ENCODE data around the gene ABHD17A.
A peak's percentile ranks its signal among the peaks of the same experiment; 100 is the strongest.

The ABHD17A gene

DNA sequence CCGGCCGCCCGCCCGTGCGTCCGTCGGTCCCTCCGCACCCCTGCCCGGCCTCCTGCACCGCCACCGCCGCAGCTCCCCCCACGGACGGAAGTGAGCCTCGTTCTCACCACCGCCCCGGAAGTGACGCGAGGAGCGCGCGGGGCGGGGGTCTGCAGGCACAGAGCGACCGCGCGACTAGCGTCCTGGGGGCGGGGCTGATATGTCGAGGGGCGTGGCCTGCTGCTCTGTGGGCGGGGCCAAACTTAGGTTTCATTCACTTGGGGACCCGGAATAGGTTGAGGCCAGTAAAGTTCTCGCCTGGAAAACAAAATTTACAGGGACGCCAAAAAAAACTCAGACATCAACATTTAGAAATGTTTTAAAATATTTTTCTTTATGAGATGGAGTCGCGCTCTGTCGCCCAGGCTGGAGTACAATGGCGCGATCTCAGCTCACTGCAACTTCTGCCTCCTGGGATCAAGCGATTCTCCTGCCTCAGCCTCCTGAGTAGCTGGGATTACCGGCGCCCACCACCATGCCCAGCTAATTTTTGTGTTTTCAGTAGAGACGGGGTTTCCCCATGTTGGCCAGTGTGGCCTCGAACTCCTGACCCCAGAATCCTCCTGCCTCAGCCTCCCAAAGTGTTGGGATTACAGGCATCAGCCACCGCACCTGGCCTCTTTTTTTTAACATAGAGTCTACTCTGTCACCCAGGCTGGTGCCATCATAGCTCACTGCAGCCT is at the start of gene ABHD17A:
Gene ABHD17A, minus strand, starts transcription at position 99 of the 722 bp plus-strand sequence. CDS start 3,930 bp downstream, outside the sequence.
- peak; percentile 39 to 95 (median 88) for DNase-seq

DNA sequence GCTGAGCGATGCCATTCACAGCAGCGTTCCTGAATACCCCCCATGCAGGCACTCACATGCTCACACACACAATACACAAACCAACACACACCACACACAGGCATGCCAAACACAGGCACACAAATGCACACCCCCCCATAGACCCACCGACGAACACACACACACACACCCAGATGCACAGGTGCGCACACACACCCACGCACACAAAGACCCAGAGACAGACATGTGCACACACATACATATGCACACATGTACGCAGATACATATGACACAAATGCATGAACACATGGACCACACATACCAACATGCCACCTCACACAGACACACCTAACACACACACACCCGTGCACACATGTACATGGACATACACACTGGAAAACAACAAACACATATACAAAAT is 48.6 kb upstream of the ABHD17A start:
- DNase-seq: no peak

GRCh38 chr19:1933244-1933643 is 47.9 kb upstream of the ABHD17A start:
- DNase-seq: no peak

DNA sequence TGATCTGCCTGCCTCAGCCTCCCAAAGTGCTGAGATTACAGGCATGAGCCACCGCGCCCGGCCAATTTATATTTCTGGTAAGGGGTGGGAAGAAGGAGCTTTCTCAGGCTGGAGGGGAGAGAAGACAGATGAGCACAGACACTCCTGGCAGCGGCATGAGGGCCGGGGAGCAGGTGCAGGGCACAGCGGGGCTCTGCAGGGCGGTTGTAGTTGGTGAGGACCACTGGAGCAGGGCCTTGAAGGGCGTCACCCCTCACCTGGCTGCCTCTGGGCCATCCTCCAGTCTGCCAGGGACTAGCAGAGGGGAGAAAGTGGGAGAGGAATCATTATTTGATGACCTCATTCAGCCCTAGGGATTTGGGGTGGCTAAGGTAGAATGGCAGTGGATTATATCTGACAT is 47.1 kb upstream of the ABHD17A start:
- DNase-seq: no peak

DNA sequence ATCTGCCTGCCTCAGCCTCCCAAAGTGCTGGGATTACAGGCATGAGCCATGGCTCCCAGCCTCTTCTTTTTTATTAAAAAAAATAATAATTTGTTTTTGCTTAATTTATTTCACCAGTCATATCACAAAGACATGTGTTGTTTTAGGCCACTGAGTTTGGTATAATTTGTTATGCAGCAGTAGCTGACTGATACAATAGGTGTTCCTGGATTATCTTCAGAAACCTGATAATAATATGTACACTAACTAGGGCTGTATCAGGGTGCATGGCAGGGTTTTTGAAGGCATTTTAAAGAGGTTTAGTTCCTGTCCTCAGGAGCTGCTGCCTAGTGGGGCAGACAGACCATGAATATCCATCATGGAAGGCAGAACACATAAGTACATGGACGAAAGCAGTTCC is 46.1 kb upstream of the ABHD17A start:
- no peak for DNase-seq

- peak in 52 of 58 donors; percentile 7 to 81 (median 42) for DNase-seq
These were observed 43.9 kb upstream of the ABHD17A start for GRCh38 chr19:1929021-1929742.

GRCh38 chr19:1925544-1925943 is 40.2 kb upstream of the ABHD17A start:
- DNase-seq: no peak

DNA sequence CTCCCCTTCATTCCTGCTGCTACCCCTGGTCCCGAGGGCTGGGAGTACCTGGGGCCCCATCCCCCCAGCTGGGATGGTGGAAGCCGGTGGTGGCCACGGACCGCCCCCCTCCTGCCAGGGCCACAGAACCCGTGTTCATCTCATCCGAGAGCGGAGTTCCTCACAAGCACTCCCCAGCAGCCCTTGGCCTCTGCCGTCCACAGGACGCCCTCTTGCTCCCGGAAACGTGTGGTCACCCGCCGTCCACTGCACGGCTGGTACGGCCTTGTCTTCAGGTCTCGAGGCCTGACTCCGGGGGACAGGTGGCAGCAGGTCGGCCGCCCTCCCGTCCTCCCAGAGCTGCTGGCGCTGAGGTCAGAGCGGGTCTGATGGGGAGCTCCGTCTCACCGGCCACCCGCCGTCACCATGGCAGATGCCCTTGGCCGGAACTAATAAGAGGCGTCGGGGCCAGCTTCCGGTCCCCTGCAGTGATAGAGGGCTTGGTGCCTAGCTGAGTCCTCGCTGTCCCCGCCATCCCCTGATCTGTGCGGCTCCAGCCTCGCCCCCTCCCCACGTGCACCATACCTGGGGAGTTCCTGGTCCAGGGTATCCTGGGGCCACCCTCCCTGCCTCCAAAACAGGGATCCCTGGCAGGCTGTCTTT is 39.1 kb upstream of the ABHD17A start:
- peak in 1 of 58 donors; percentile 55 for DNase-seq

DNA sequence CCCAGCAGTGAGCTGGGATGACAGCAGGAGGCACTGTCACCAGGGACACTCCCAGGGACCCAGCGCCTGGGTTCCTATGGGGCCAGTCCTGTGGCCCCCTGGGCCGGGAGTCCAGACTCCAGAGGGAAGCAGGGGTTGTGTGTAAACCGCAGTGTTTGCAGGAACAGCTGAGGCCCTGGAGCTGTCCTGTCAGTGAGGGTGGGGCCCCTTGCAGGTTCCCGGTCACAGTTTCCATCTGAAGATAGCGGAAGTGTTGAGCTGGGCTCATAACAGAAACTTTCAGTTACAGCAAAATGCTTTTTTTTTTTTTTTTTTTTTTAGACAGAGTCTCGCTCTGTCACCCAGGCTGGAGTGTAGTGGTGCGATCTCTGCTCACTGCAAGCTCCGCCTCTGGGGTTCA is 38.0 kb upstream of the ABHD17A start:
- DNase-seq: no peak

DNA sequence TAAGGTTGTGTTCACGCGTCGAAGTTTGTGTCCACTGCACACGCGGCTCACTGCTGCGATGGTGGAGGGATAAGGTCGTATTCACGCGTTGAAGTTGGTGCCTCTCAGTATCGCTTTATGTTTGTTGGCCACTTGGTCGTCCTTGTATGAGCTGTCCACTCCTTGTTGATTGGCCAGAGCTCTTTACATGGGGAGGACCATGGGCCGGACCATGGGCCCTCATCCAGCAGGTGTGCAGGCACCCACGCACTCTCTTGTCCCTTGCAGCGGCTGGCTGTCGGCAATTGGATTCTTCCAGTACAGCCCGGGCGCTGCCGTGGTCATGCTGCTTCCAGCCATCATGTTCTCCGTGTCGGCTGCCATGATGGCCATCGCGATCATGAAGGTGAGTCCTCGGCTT is 37.5 kb upstream of the ABHD17A start:
- no peak for DNase-seq

DNA sequence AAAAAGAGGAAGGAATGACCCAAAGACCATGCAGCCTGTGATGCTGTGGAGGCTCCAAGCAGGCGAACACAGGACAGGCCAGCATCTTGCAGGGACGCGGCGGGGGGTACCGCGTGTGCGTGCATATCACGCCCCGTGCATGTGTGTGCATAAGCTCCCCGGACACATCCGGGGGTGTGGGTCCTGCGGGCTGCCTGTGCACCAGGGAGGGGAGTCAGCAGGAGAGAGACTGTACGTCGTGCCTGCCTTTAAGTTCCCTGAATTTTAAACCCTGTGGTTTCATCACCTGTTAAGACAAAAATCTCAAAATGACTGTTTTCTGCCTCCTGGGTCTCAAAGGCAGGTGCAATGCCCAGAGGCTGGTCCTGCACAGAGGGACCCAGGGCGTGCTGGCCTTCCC is 36.5 kb upstream of the ABHD17A start:
- no peak for DNase-seq

DNA sequence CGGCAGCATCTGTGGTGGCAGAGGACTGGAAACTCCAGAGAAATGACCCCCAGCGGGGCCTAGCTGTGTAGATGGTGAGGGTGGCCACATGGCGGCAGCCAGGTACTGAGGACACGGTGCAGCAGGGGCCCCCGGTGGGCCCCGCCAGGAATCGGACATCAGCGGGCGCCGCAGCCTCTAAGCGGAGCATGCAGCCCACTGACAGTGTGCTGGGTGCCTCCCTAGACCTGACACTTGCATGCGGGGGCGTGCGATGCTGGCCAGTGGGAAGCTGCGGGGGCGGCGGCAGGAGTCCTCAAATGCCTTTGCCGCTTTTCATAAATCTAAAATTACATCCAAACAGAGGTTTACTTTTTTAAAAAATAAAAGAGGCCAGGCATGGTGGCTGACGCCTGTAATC is 36.0 kb upstream of the ABHD17A start:
- DNase-seq: no peak

DNA sequence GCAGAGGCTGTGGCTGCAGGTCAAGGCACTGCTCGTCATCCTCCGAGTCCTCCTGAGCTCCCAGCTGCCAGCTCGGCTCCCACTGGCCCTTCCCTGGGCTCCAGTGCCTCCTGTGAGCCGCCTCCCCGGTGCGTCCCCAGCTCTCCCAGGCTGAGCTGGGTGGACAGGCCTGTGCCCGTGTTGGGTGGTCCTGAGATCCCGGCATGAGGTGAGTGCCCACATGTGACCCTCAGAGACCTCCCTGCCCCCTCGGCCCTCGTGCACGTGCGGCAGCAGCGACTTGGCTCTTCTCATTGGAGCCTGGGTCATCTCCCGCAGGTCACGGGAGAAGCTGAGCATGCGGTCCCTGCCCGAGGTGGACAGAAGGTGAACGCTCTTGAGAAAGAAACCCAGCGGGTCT is 35.3 kb upstream of the ABHD17A start:
- DNase-seq: no peak

GRCh38 chr19:1918975-1919374 is 33.7 kb upstream of the ABHD17A start:
- DNase-seq: no peak

DNA sequence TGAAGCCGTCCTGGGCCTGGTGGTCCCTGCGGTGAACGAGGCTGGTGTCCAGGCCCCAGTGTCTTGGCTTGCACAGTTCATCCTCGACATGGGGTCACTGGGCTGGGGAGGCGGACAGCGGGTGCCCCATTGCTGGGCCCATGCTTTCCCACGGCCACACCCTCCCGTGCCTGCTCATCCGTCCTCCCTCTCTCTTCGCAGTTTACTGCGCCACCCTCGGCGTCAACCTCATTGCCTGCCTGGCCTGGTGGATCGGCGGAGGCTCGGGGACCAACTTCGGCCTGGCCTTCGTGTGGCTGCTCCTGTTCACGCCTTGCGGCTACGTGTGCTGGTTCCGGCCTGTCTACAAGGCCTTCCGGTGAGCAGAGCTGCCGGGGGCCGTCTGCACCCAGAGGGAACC is 32.6 kb upstream of the ABHD17A start:
- DNase-seq: no peak

DNA sequence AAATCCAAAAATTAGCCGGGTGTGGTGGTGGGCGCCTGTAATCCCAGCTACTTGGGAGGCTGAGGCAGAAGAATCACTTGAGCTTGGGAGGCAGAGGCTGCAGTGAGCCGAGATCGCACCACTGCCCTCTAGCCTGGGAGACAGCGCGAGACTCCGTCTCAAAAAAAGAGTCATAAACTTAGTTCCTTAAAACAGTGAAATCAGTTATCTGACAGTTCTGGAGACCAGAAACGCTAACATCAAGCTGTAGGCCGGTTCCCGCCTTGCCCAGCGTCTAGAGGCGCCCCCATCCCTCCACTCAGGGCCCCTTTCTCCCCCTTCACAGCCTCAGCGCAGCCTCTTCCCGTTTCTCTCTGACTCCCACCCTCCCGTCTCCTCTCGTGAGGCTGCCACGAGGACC is 31.9 kb upstream of the ABHD17A start:
- no peak for DNase-seq

GRCh38 chr19:1914826-1915341 is 29.6 kb upstream of the ABHD17A start:
- no peak for DNase-seq

DNA sequence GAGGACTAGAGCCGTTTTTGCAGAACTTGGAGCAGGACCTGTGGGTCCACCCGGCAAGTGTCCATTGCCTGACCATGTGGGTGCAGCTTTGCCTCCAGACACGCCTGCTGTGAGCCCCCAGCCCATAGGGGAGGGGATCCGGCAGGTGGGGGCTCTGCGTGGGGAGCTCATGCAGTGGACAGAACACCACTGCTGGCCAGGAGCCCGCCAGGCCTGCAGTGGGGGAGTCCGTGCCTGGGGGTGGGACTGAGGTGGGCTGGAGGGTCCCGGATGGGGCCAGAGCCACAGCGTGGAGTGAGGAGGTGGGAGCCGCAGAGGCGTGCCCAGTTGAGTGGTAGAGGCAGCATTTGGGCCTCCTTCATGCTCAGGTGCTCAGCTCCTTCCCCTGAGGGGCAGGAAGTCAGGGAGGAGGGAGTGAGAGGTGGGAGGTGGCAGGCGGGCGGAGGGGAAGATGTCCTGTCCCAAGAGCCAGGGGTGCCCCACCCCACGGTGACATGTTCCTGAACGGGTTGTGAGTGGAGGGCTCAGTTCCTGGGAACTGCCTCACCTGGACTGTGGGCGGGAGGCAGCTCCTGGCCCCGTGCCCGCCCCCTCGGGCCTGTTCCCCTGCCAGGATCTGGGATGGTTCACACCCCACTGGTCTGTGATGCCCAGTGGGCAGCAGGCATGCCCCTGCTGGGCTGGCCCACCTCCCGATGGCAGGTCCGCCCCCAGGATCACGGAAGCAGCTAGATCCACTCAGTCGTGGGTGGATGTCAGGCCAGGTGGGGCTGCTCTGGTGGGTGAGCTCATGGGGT is 28.7 kb upstream of the ABHD17A start:
- DNase-seq: no peak

DNA sequence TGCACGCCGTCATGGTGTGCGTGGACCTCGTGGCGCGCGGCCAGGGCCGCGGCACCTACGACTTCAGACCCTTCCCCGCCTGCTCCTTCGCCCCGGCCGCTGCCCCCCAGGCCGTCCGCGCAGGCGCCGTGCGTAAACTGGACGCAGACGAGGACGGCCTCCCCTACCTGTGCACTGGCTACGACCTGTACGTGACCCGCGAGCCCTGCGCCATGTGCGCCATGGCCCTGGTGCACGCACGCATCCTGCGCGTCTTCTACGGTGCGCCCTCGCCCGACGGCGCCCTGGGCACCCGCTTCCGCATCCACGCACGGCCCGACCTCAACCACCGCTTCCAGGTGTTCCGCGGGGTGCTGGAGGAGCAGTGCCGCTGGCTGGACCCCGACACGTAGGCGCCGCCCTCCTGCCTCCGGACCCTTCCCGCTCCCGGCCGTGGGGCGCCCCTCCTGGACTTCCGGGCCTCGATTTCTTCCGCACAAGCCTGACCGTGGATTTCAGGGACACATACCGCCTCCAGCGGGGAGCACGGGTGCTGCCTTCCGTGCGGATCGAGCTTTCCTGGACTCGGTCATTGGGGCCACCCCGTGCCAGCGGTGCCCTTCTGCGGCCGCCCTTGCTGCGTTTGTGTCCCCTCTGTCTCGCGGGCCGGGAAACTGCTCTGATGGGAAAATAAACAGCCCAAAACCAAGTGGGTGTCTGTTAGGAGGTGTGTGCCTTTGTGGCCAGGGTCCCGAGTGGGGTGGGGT is 27.6 kb upstream of the ABHD17A start:
- DNase-seq: no peak

DNA sequence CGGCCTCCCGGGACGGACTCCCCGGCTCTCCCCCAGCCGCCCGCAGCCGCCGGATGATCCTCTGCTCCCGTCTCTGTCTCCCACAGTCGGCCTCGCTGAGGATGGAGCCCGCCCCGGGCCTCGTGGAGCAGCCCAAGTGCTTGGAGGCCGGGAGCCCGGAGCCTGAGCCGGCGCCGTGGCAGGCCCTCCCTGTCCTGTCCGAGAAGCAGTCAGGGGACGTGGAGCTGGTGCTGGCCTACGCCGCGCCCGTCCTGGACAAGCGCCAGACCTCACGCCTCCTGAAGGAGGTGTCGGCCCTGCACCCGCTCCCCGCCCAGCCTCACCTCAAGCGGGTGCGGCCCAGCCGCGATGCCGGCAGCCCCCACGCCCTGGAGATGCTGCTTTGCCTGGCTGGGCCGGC is 26.7 kb upstream of the ABHD17A start:
- DNase-seq: no peak

GRCh38 chr19:1911098-1911497 is 25.8 kb upstream of the ABHD17A start:
- no peak for DNase-seq

Measured in anterior cingulate cortex (tissue), 58 donors.